SU-DHL-6 (cell line): ENCODE measurements around the gene ZNF268.

ENCODE experiments used
- EZH2phosphoT487 ChIP-seq: fragments of 200-600 bp; sonication (generic), shearing (Covaris generic); conservative IDR thresholded peaks from 2 replicates; pipeline ENCODE4 v1.6.1; 2018; ENCODE audit warnings: mild to moderate bottlenecking, antibody characterized with exemption, low read length, moderate library complexity, mixed read lengths
- TF ChIP-seq, protein P1 (sequence below): fragments of 200-600 bp; sonication (generic); IDR thresholded peaks from one replicate; pipeline ENCODE4 v1.5.1; 2017; ENCODE audit warnings: antibody characterized with exemption, mild to moderate bottlenecking, low read length, moderate library complexity; ENCODE audit not compliant: insufficient read depth, poor library complexity, severe bottlenecking

- TF ChIP-seq, protein P1, sequence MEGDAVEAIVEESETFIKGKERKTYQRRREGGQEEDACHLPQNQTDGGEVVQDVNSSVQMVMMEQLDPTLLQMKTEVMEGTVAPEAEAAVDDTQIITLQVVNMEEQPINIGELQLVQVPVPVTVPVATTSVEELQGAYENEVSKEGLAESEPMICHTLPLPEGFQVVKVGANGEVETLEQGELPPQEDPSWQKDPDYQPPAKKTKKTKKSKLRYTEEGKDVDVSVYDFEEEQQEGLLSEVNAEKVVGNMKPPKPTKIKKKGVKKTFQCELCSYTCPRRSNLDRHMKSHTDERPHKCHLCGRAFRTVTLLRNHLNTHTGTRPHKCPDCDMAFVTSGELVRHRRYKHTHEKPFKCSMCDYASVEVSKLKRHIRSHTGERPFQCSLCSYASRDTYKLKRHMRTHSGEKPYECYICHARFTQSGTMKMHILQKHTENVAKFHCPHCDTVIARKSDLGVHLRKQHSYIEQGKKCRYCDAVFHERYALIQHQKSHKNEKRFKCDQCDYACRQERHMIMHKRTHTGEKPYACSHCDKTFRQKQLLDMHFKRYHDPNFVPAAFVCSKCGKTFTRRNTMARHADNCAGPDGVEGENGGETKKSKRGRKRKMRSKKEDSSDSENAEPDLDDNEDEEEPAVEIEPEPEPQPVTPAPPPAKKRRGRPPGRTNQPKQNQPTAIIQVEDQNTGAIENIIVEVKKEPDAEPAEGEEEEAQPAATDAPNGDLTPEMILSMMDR: no peak
- no peak for TF ChIP-seq EZH2phosphoT487
Measured at GRCh38 chr12:133172491-133172890, 8.8 kb upstream of the ZNF268 start.
